ENCODE results near the gene CEP41.

The CEP41 gene

GRCh38 chr7:130371046-130371445 is 69.8 kb downstream of the CEP41 start:
- Mint-ChIP-seq H3K4me1 (no peaks in the 10 kb centered on the region), H3K27ac (no peak overlapping the region), H3K9me3 (peaks cover 5 to 6% of the 10 kb centered on the region in 2 donors), H3K36me3 (no peaks in the 10 kb centered on the region), H3K4me3 (no peak overlapping the region), H3K27me3 (no peaks in the 10 kb centered on the region)
- DNase-seq (no peak), ATAC-seq (replicated peaks) (no peak)

- no peak for ATAC-seq (replicated peaks)
- Mint-ChIP-seq H3K27ac (no peak overlapping the region), H3K4me1 (no peaks in the 10 kb centered on the region), H3K36me3 (no peaks in the 10 kb centered on the region), H3K27me3 (no peaks in the 10 kb centered on the region), H3K9me3 (peaks cover under 1 to 1% of the 10 kb centered on the region in 2 donors), H3K4me3 (no peak overlapping the region)
- no peak for DNase-seq
Measured at GRCh38 chr7:130369831-130370550, 70.8 kb downstream of the CEP41 start.

GRCh38 chr7:130369110-130369711 is 71.6 kb downstream of the CEP41 start:
- Mint-ChIP-seq H3K4me3 (no peak overlapping the region), H3K4me1 (no peaks in the 10 kb centered on the region), H3K36me3 (no peaks in the 10 kb centered on the region), H3K9me3 (no peaks in the 10 kb centered on the region), H3K27me3 (no peaks in the 10 kb centered on the region), H3K27ac (no peak overlapping the region)
- DNase-seq: no peak
- no peak for ATAC-seq (replicated peaks)

- Mint-ChIP-seq H3K4me1 (no peaks in the 10 kb centered on the region), H3K9me3 (no peaks in the 10 kb centered on the region), H3K36me3 (no peaks in the 10 kb centered on the region), H3K27me3 (no peaks in the 10 kb centered on the region), H3K4me3 (no peak overlapping the region), H3K27ac (no peak overlapping the region)
- ATAC-seq (replicated peaks) (no peak), DNase-seq (no peak)
Measured at GRCh38 chr7:130367836-130368746, 72.7 kb downstream of the CEP41 start.

- Mint-ChIP-seq H3K4me3 (no peak overlapping the region), H3K9me3 (no peaks in the 10 kb centered on the region), H3K4me1 (no peaks in the 10 kb centered on the region), H3K36me3 (no peaks in the 10 kb centered on the region), H3K27ac (no peak overlapping the region), H3K27me3 (no peaks in the 10 kb centered on the region)
- DNase-seq (no peak), ATAC-seq (replicated peaks) (no peak)
Measured at GRCh38 chr7:130367088-130367755, 73.6 kb downstream of the CEP41 start.

- H3K27ac Mint-ChIP-seq: no peak overlapping the region
- H3K27me3 Mint-ChIP-seq: no peaks in the 10 kb centered on the region
- H3K4me3 Mint-ChIP-seq: no peak overlapping the region
- DNase-seq (no peak), ATAC-seq (replicated peaks) (no peak)
- H3K36me3 Mint-ChIP-seq: no peaks in the 10 kb centered on the region
- H3K9me3 Mint-ChIP-seq: no peaks in the 10 kb centered on the region
- H3K4me1 Mint-ChIP-seq: no peaks in the 10 kb centered on the region
Measured at GRCh38 chr7:130366564-130366963, 74.3 kb downstream of the CEP41 start.

GRCh38 chr7:130365511-130366441 is 75.0 kb downstream of the CEP41 start:
- Mint-ChIP-seq H3K36me3 (no peaks in the 10 kb centered on the region), H3K27ac (no peak overlapping the region), H3K4me1 (no peaks in the 10 kb centered on the region)

GRCh38 chr7:130365088-130365487 is 75.7 kb downstream of the CEP41 start:
- no peak for ATAC-seq (replicated peaks)
- H3K4me3 Mint-ChIP-seq: no peak overlapping the region
- no peaks in the 10 kb centered on the region for H3K36me3 Mint-ChIP-seq
- peaks cover 4% of the 10 kb centered on the region in 2 donors for H3K9me3 Mint-ChIP-seq
- no peaks in the 10 kb centered on the region for H3K27me3 Mint-ChIP-seq
- DNase-seq: no peak
- H3K27ac Mint-ChIP-seq: no peak overlapping the region
- no peaks in the 10 kb centered on the region for H3K4me1 Mint-ChIP-seq

More at GRCh38 chr7:130365511-130366441, 75.0 kb downstream of the CEP41 start:
- Mint-ChIP-seq H3K27me3 (no peaks in the 10 kb centered on the region), H3K9me3 (peaks cover 0 to under 1% of the 10 kb centered on the region in 2 donors), H3K4me3 (no peak overlapping the region)
- ATAC-seq (replicated peaks): peak; percentile 18 to 21
- no peak for DNase-seq

- DNase-seq (no peak), ATAC-seq (replicated peaks) (no peak)
- no peak overlapping the region for H3K4me3 Mint-ChIP-seq
- H3K36me3 Mint-ChIP-seq: no peaks in the 10 kb centered on the region
- no peaks in the 10 kb centered on the region for H3K4me1 Mint-ChIP-seq
- H3K9me3 Mint-ChIP-seq: peaks cover 4 to 7% of the 10 kb centered on the region in 2 donors
- H3K27me3 Mint-ChIP-seq: no peaks in the 10 kb centered on the region
- no peak overlapping the region for H3K27ac Mint-ChIP-seq
Measured at GRCh38 chr7:130364451-130364850, 76.4 kb downstream of the CEP41 start.

GRCh38 chr7:130363026-130363847 is 77.6 kb downstream of the CEP41 start:
- Mint-ChIP-seq H3K27ac (no peak overlapping the region), H3K9me3 (peaks cover 8 to 18% of the 10 kb centered on the region in 2 donors), H3K4me3 (no peak overlapping the region), H3K4me1 (no peaks in the 10 kb centered on the region), H3K27me3 (no peaks in the 10 kb centered on the region), H3K36me3 (no peaks in the 10 kb centered on the region)
- ATAC-seq (replicated peaks): peak; percentile 27 to 38
- no peak for DNase-seq

GRCh38 chr7:130362251-130362816 is 78.5 kb downstream of the CEP41 start:
- DNase-seq (no peak), ATAC-seq (replicated peaks) (no peak)
- no peak overlapping the region for H3K4me3 Mint-ChIP-seq
- H3K36me3 Mint-ChIP-seq: no peaks in the 10 kb centered on the region
- no peaks in the 10 kb centered on the region for H3K4me1 Mint-ChIP-seq
- H3K9me3 Mint-ChIP-seq: peaks cover 9 to 18% of the 10 kb centered on the region in 2 donors
- no peaks in the 10 kb centered on the region for H3K27me3 Mint-ChIP-seq
- no peak overlapping the region for H3K27ac Mint-ChIP-seq

- Mint-ChIP-seq H3K4me1 (no peaks in the 10 kb centered on the region), H3K27ac (no peak overlapping the region), H3K36me3 (no peaks in the 10 kb centered on the region), H3K27me3 (no peaks in the 10 kb centered on the region), H3K4me3 (no peak overlapping the region), H3K9me3 (peaks cover 9 to 18% of the 10 kb centered on the region in 2 donors)
- ATAC-seq (replicated peaks) (no peak), DNase-seq (no peak)
Measured at GRCh38 chr7:130361681-130362080, 79.1 kb downstream of the CEP41 start.
